ENCODE data around the gene GIMD1.

Gene GIMD1

DNA sequence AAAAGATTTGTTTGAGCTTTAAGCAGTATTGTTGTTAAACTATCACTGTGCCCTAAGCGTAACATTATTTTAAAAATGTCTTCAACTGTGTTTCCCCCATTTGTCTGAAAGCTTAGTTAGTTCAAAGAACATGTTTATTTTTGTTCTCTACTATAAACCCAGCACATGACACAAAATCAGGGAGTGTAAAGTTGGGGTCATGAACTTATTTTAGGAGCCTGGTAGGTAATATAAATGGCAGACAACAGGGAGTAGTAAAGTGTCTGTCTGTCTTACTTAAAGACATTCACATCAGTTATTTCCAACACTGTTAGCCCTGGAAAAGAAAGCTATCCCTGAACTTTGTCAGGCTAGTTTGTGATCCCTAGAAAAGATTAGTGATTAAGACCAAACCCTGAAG, 48.3 kb downstream of the GIMD1 start:
- CTCF ChIA-PET: interaction anchor here (1.0 to 3.2 kb wide), 2 partner anchors 8 to 9 kb away, joined by 3 to 26 read pairs; no protein-coding TSS in a partner anchor
- H3K4me3 ChIP-seq (ENCODE audit: low read depth, low read length): no peak overlapping the region
- TF ChIP-seq, protein P1, sequence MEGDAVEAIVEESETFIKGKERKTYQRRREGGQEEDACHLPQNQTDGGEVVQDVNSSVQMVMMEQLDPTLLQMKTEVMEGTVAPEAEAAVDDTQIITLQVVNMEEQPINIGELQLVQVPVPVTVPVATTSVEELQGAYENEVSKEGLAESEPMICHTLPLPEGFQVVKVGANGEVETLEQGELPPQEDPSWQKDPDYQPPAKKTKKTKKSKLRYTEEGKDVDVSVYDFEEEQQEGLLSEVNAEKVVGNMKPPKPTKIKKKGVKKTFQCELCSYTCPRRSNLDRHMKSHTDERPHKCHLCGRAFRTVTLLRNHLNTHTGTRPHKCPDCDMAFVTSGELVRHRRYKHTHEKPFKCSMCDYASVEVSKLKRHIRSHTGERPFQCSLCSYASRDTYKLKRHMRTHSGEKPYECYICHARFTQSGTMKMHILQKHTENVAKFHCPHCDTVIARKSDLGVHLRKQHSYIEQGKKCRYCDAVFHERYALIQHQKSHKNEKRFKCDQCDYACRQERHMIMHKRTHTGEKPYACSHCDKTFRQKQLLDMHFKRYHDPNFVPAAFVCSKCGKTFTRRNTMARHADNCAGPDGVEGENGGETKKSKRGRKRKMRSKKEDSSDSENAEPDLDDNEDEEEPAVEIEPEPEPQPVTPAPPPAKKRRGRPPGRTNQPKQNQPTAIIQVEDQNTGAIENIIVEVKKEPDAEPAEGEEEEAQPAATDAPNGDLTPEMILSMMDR (IDR thresholded peaks at IDR 0.05; ENCODE audit: insufficient read depth, low read length, missing control alignments): no peak
- no peak for DNase-seq (ENCODE audit: low read depth, low spot score)
- POLR2A ChIA-PET: no interaction called here

DNA sequence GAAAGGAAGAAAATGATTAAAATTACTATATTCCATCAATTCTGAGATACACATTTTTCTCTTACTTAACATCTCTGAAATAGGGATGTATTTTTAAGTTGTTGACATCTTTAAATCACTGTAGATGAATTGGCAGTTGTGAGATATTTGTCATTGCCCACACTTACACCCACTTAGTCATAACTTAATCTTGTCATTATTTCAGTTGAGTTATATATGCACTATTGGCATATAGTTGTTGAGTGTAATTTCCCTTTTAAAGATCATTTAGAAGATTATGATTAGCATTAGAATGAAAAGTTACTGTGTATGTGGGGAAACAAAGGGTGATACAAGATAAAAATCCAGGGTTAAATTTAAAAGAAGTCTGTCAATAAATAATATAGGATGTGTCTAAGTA, 50.1 kb downstream of the GIMD1 start:
- H3K4me3 ChIP-seq (ENCODE audit: low read depth, low read length): no peak overlapping the region
- no peak for DNase-seq (ENCODE audit: low read depth, low spot score)
- TF ChIP-seq, protein P1 (IDR thresholded peaks at IDR 0.05; ENCODE audit: insufficient read depth, low read length, missing control alignments): no peak
- CTCF ChIA-PET: interaction anchor here (1.2 to 3.2 kb wide), 2 partner anchors 10 to 490 kb away, joined by 3 to 26 read pairs; no protein-coding TSS in a partner anchor
- POLR2A ChIA-PET: no interaction called here

DNA sequence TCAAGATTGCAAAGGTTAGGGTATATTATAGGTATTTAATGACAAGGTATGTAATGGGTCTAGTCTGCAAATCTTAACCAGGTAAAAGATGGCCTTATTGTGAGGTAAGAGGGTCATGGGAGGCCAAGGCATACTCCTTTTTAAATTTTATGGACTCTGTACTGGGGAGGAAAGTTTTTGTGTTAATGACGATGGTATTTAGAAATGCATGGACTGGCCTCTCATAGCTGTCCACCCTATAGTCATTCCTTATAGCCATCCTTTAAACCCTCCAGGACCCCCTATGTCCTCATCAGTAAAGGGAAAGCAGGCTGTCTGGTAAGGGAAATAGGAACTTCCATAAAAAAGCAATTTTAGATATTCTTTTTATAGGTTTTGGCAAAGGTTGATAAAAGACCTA, 50.8 kb downstream of the GIMD1 start:
- TF ChIP-seq, protein P1 (IDR thresholded peaks at IDR 0.05; ENCODE audit: insufficient read depth, low read length, missing control alignments): no peak
- POLR2A ChIA-PET: no interaction called here
- peak overlapping the region; percentile 0; the same call in 1 of the 2 replicates for H3K4me3 ChIP-seq (ENCODE audit: low read depth, low read length)
- DNase-seq (ENCODE audit: low read depth, low spot score): no peak
- CTCF ChIA-PET: interaction anchor here (3.2 kb wide), 1 partner anchor 10 kb away, joined by 26 read pairs; no protein-coding TSS in a partner anchor

DNA sequence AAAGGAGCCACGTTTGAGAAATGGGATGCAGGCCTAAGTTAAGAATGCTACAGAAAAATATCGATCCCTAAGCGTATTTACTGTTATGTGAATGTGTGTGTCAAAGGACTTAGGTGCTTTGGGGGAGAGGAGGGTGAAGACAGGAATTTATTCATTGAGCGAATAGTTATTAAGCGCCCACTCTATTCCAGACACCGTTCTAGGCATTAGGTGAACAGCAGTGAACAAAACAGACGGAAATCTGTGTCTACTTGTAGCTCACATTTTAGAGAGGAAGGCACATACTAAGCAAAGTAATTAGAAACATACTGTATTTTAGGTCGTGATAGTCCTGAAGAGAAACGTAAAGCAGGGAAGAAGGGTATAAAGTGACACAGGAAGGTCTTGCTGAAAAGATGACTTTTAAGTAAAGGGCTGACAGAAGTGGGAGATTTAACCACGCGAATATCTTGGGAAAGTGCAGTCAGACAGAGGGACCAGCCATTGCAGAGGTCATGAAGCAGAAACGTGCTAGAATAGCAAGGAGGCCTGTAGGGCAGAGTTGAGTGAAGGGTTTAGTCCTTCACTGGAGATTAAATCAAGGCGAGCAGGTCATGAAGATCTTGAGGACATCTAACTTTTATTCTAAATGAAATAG, 51.7 kb downstream of the GIMD1 start:
- peak overlapping the region; percentile 91 for H3K4me3 ChIP-seq (ENCODE audit: low read depth, low read length)
- CTCF ChIA-PET: no interaction called here
- DNase-seq (ENCODE audit: low read depth, low spot score): no peak
- POLR2A ChIA-PET: no interaction called here
- TF ChIP-seq, protein P1 (IDR thresholded peaks at IDR 0.05; ENCODE audit: insufficient read depth, low read length, missing control alignments): no peak

DNA sequence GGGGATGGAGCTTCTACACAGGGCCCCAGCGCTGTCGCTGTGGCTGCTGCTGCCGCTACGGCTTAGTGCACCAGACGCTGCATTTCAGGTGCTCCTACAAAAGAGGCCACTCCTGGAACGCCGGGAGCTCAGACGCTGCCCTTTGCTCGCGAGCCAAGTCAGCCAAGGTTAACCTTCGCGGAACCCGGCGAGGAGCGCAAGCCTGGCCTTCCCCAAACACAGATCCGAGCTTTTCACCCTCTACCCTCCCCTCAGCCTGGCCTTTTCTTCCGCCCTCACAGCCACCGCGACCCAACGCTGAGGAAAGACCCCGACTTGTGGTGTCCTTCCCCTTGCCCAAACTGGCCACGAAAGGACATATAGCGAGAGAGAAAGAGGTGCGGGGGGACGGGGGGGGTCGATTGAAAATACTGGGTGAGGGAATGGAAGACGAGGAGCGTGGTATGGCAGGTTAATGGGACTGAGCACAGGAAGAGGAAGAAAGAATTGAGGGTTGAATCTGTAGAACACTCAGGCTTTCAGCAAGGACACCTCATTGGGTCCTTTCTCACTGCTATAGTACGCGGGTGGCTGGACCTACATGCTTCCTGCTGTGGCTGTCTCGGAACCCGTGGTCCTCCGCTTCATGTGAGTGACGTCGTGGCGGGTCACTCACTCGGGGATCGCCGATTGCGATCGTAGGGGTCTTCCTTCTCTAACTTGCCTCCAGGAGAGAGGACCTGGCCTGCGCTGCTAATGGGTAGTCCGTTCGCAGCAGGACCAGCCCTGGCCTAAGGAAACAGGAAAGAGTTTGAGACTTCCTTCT, 52.4 kb downstream of the GIMD1 start, which contains the start of the genes AIMP1 and TBCK:
Gene AIMP1 (plus strand): TSS at position 583 of the 805 bp plus-strand sequence. CDS start 8,460 bp downstream, outside the sequence.
Gene TBCK (minus strand): TSS at position 242 of the 805 bp plus-strand sequence. CDS start 7,249 bp downstream, outside the sequence.
- DNase-seq (ENCODE audit: low read depth, low spot score): peak; percentile 44
- ChIA-PET CTCF (interaction anchor here (0.7 to 1.3 kb wide), 3 partner anchors 12 to 375 kb away, joined by 3 to 5 read pairs (median 4); no protein-coding TSS in a partner anchor), POLR2A (interaction anchor here (0.6 to 1.2 kb wide), 3 partner anchors 11 to 693 kb away, joined by 3 read pairs; no protein-coding TSS in a partner anchor)
- H3K4me3 ChIP-seq (ENCODE audit: low read depth, low read length): peak within 1 kb of the TSS; percentile 91
- TF ChIP-seq, protein P1 (IDR thresholded peaks at IDR 0.05; ENCODE audit: insufficient read depth, low read length, missing control alignments): no peak

All from AG04449 (cell line).